ENCODE measurements around the gene GTF3A.

DNA sequence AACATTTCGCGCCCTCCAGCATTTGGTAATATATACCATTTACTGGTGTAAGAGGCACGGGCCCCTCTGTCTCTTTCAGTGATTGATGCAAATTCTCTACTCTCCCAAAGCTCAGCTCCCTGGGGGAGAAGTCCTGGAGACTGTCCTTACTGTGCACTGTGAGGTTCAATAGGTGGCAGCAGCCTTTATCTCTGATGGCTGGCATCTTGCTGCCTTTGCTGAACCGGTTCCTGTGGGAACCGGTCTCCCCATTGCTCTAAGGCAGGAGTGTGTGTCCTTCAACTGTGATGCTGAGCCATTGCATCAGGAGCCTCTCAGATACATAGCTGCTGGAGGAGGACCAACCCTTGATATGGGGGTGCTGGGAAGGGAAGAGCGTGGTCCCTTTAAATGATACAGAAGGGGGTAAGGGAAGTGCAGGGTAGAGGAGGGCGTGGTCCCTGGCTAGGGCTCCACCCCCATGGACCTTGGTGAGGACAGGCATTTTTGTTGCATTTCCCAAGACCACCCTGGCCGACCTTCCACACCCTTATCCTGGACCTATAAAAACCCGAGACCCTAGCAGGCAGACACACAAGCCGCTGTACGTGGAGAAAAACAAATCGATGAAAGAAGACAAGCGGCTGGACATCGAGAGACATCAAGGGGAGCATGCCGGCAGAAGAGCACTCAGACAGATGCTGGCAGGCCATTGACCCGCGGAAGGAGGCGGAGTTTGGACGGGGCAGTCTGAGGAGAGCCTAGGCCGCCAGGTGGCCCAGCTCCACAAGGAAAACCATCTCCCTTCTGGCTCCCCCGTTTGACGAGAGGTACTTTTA is 41.1 kb upstream of the GTF3A start:
- TF ChIP-seq POLR2A (IDR thresholded peaks at IDR 0.05; ENCODE audit: low read depth) (no peak), POLR2AphosphoS5 (IDR thresholded peaks at IDR 0.05) (no peak)
- TF ChIP-seq, protein P1, sequence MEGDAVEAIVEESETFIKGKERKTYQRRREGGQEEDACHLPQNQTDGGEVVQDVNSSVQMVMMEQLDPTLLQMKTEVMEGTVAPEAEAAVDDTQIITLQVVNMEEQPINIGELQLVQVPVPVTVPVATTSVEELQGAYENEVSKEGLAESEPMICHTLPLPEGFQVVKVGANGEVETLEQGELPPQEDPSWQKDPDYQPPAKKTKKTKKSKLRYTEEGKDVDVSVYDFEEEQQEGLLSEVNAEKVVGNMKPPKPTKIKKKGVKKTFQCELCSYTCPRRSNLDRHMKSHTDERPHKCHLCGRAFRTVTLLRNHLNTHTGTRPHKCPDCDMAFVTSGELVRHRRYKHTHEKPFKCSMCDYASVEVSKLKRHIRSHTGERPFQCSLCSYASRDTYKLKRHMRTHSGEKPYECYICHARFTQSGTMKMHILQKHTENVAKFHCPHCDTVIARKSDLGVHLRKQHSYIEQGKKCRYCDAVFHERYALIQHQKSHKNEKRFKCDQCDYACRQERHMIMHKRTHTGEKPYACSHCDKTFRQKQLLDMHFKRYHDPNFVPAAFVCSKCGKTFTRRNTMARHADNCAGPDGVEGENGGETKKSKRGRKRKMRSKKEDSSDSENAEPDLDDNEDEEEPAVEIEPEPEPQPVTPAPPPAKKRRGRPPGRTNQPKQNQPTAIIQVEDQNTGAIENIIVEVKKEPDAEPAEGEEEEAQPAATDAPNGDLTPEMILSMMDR (IDR thresholded peaks at IDR 0.05): no peak
